GM19395 (cell line): Measurements from ENCODE around the gene BNIP5.

Source experiments
- ATAC-seq: cut with Tn5 transposase; IDR thresholded peaks from one replicate; pipeline ENCODE4 v1.9.1; 2021; ENCODE audit warnings: mild to moderate bottlenecking, moderate library complexity; ENCODE audit not compliant: unreplicated experiment

The BNIP5 gene

DNA sequence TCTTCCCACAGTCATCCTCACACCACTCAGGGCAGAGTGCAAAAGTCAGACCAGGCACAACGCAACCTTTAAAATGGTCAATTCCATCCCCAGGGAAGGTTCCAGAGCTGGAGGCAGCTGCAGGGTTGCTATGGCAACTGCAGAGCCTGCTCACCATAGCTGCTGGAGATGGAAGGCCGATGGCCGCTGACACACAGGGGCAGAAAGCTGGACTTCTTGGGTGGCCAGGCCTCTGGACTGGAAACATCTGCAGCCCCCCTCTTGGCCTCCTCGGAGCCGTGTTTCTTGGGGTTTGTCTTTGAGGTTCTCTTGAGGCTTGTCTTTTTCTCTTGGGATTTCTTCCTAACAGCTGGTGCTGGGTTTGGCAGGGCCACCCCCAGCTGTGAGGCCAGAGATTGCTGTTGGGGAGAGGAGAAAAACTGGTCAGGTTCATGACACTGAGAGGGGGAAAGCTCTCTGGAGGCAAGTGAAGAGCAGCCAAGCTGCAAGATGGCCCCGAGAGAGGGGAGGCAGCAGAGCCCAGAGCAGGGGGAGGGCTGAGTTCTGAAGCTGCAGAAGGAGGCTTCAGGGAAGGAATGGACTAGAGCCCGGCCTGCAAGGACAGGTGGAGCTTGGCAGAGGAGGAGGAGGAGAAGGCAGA, 10.2 kb downstream of the BNIP5 start:
- ATAC-seq, result no peak

- no peak for ATAC-seq
These were observed 12.0 kb downstream of the BNIP5 start for GRCh38 chr6:36324715-36325114.

DNA sequence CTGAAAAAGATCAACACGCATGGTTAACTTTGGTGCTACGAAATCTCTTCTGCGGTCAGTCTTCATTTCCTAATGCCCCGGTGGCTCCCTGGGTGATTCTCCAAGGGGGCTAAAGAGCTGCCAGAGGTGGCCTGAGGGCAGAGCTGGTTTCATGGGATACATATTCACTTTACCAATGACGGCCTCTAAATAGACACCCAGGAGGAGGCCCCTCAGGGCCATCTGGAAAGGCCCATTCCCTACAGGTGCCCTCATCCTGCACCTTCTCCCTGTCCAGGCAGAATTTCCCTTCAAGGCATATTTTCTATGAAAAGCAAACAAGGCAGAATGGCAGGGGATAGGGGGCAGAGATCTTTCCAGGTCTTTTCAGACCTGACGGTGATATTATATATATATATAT, 12.5 kb downstream of the BNIP5 start:
- no peak for ATAC-seq

- no peak for ATAC-seq
These were observed 13.6 kb downstream of the BNIP5 start for GRCh38 chr6:36323062-36323461.

GRCh38 chr6:36322591-36322990, 14.1 kb downstream of the BNIP5 start:
- no peak for ATAC-seq

GRCh38 chr6:36320475-36320874, 16.2 kb downstream of the BNIP5 start:
- no peak for ATAC-seq

DNA sequence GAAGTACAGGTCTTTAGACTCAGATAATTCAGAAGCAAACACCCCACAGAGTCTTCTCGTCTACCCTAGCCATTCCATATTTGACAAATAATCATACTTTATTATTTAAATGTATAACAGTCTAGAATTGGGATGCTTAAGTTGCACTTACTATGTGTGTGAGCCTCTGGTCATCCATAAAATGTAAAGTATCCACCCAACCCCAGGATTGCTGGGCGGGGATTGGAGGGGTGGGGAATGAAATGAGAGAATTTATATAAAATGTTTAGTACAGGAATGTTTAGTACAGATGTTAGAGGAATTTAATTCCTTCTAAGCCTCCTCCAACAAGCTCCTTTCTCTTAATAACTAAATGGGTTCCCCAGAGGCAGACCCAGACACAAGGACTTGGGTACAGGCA, 16.9 kb downstream of the BNIP5 start:
- no peak for ATAC-seq

GRCh38 chr6:36319436-36319762, 17.3 kb downstream of the BNIP5 start:
- no peak for ATAC-seq

DNA sequence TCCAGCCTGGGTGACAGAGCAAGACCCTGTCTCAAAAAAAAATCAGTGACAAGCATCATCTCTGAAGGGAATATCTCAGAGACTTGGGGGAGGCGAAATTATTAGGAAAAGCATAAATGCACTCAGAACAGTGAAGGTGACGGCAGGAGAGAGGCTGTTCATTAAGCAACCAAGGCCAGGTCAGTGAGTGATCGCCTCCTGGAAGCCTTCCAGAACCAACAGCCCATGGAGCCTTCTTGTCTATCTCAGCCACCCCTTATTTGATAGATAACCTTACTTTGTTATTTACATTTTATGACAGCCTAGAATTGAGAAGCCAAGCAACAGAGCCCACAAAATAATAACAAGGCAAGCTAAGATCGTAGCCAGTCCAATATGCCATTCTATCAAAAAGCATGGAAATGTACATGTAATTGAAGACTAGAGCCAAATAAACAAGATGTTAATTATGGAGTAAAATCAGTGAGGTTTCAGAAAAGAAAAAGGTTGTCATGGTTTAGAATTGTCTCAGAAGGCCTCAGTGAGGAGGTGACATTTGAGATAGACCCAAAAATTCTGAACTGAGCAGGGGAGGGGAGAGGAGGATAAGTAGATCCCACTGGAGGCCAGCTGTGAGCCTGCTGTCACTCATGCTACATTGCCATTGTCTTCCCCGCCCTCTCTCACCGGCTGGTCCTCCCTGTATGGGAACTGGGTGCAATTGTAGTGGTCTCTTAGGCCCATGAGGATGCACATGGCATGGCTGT, 17.8 kb downstream of the BNIP5 start:
- ATAC-seq, result no peak

- ATAC-seq, result no peak
These were observed 19.1 kb downstream of the BNIP5 start for GRCh38 chr6:36317623-36318022.

DNA sequence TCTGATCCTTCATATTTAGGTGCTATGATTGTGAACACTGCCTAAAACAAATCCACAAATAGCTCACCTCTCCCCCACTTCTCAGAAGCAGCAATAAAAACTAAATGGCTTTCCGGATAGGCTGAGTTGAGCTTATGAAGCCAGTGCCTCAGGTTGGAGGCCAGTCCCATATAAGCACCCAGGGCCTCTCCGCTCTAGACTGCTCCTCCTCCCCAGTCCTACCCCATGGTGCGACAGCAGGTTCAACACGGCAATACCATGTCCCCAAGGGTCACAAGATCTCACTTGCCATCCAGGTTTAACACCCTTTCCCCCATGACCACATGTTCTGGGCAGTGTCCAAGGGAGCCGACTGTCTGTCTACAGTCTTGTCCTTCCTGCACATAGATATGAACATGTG, 20.8 kb downstream of the BNIP5 start:
- ATAC-seq, result no peak

GRCh38 chr6:36314221-36315014, 22.3 kb downstream of the BNIP5 start:
- no peak for ATAC-seq

DNA sequence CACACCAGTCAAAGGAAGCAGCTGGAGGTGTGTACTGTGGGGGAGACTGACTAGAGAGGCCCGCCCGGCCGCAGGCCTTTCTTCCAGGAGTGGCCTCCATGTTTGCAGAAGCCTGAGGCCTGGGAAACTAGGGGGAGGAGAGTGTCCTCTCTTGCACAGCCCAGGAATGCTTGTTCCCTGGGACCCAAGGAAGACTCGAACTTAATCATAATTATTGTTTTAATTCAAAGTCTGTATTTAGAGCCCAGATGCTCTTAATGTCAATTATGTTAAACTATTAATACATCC, 23.1 kb downstream of the BNIP5 start:
- ATAC-seq, result no peak

GRCh38 chr6:36312854-36313648, 23.6 kb downstream of the BNIP5 start:
- no peak for ATAC-seq

- no peak for ATAC-seq
These were observed 26.8 kb downstream of the BNIP5 start for GRCh38 chr6:36309900-36310299.

DNA sequence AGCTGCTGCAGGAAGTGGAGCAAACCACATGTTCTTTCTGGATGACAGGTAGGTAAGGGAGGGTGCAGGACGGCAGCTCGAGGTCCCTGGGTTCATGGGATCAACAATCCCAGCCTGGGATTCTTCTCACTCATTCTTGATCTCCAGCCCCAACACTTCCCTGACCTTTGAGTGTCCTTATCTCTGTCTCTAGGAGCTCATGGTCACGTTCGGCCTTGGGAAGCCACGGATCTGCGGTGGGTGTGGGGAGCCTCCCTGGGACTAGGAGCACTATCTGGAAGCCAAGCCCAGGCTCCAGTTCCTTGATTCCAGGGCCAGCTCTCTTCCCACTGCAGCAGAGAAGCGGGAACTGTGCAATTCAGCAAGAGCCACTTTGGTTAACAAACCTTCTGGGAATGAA, 27.5 kb downstream of the BNIP5 start:
- no peak for ATAC-seq

- no peak for ATAC-seq
These were observed 28.2 kb downstream of the BNIP5 start for GRCh38 chr6:36308514-36308913.

DNA sequence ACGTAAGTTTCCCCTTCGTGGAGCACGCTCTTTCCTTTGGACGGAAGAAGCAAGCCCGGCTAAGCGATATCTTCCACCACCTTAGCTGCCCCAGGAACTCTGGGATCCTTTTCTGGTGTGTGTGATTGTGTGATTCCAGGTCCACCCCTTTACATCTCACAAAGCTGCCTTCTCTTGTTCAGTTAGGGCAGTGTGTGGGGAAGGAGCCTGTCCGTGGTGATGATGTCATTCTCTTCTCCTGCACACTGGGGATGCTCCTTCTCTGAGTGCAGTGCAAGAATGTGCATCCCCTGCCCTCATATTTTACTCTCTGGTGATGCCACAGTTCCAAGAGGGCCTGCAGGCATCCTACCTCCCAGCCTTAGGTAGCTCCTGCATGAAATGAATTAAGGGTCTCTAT, 30.3 kb downstream of the BNIP5 start:
- no peak for ATAC-seq

DNA sequence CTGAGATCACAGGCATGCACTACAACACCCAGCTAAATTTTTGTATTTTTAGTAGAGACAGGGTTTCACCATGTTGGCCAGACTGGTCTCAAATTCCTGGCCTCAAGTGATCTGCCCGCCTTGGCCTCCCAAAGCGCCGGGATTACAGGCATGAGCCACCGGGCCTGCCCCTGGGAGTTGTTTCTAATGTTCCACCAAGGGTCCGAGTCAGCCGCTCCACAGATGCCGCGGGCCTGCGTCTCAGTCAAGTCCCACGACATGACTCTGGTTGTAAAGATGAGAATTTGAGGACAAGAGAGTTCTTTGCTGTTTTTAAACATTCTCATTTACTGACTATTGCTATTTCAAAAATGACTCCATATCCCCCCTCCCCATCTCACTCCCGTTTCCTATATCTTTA, 30.8 kb downstream of the BNIP5 start:
- ATAC-seq, result no peak

DNA sequence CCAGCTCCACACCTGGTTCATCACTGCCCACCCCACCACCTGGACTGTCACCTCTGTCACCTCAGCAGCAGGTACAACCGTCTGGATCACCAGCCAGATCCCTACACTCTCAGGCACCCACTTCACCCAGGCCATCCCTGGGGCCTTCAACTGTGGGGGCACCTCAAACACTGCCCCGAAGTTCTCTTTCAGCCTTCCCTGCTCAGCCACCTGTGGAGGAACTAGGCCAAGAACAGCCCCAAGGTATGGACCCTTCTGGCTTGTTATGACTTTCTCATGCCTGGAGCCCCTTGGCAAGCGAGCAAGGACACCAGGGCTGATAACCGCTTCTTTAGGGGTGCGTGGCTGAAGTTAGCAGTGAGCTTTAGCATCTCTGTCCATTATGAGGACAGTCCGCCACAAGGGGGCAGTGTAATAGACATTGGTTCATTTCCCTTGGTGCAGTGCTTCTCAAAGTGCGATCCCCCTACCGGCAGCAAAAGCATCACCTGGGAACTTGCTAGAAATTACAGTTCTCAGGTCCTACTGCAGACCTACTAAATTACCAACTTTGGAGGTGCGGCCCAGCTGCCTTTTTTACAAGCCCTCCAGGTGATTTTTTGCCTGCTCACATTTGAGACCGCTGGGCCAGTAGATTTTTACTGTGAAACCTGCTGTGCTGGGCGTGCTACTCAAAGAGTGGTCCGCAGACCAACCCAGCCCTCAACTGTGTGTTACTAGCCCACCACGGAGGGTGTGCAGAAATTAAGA, 34.3 kb downstream of the BNIP5 start:
- peak; percentile 72 for ATAC-seq

DNA sequence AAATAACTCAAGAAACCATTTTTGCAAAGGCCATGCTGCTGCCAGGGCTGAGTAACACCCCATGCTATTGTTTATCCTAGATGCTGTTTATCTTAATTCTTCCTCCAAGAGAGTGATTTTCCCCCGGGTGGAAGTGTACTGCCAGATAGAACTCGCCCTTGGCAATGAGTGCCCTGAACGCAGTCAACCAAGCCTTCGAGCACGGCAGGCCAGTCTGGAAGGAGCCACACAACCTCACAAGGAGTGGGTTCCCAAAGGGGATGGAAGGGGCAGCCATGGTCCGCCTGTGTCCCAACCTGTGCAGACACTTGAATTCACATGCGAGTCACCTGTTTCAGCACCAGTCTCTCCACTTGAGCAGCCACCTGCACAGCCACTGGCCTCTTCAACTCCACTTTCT, 34.9 kb downstream of the BNIP5 start:
- no peak for ATAC-seq
